Endothelial cell of umbilical vein (primary cell): Measurements from ENCODE around the gene CHMP1A. TPM values are rescaled to one million over a fixed set of nuclear protein-coding genes. Genes with fewer than 3 reads are reported as not detected.

Experiments used
- BruUV-seq: library from RNA; stranded (reverse); fragments of 400-500 nt; replicated peaks from 2 replicates; lab custom pipeline; 2021; lab: Mats Ljungman, UMichigan
- CTCF ChIA-PET: fragments of 300-600, 350-600 bp; sonication (Branson Sonifier 250); formaldehyde crosslinking; loops from one replicate; lab custom pipeline; 2021; ENCODE audit warnings: antibody characterized with exemption, inconsistent platforms; lab: Charles Lee
- POLR2A ChIA-PET: fragments of 300-600, 350-600 bp; sonication (Branson Sonifier 250); formaldehyde crosslinking; loops from one replicate; lab custom pipeline; 2021; ENCODE audit warnings: antibody characterized with exemption, inconsistent platforms; lab: Charles Lee
- DNase-seq: peaks from one replicate; pipeline ENCODE4 v3.0.0-alpha.2; 2011; ENCODE audit warnings: low read depth, low spot score
- FAIRE-seq: peaks from 2 replicates; lab custom pipeline; 2011; peaks lifted over from hg19 to GRCh38; lab: Jason Lieb, UNC
- H2AFZ ChIP-seq: 2 replicates; pipeline ENCODE4 v1.6.0; 2012; ENCODE audit warnings: low read depth, low read length, control low read depth, inconsistent platforms
- H3K27ac ChIP-seq: 2 replicates; pipeline ENCODE4 v1.5.1; 2011; ENCODE audit warnings: low read depth, mild to moderate bottlenecking, control low read depth, low read length, moderate library complexity; ENCODE audit not compliant: insufficient read depth
- H3K27me3 ChIP-seq, 2 experiments: 2 replicates each; pipeline versions ENCODE4 v1.6.0 to v1.6.1; 2011; ENCODE audit warnings: low read length in 2 of 2, mixed read lengths in 1 of 2; ENCODE audit not compliant: control insufficient read depth in 2 of 2, insufficient read depth in 2 of 2
- H3K36me3 ChIP-seq, 2 experiments: 2 replicates in 1 of 2; 3 replicates in 1 of 2; pipeline ENCODE4 v1.5.1; 2011; ENCODE audit warnings: low read length in 2 of 2, mild to moderate bottlenecking in 1 of 2, moderate library complexity in 1 of 2; ENCODE audit not compliant: control insufficient read depth in 2 of 2, insufficient read depth in 2 of 2; ENCODE audit errors: extremely low read depth in 1 of 2
- H3K4me1 ChIP-seq: 3 replicates; pipeline ENCODE4 v1.5.1; 2011; ENCODE audit warnings: mild to moderate bottlenecking, low read length; ENCODE audit not compliant: control insufficient read depth, insufficient read depth; ENCODE audit errors: extremely low read depth
- H3K4me2 ChIP-seq: 2 replicates; pipeline ENCODE4 v1.6.1; 2011; ENCODE audit warnings: low read length, control low read depth, mixed read lengths; ENCODE audit not compliant: insufficient read depth
- H3K4me3 ChIP-seq, 3 experiments: fragments of 200-600 bp in 1 of 3; sonication (generic), shearing (Covaris generic) in 1 of 3; replicated peaks in 1 of 3; 2 replicates each; pipeline ENCODE4 v1.5.1; 2011 to 2016; ENCODE audit warnings: control low read depth in 3 of 3, low read length in 3 of 3, mild to moderate bottlenecking in 2 of 3, inconsistent platforms in 1 of 3, low read depth in 1 of 3, moderate library complexity in 1 of 3; ENCODE audit not compliant: insufficient read depth in 1 of 3
- H3K79me2 ChIP-seq: 2 replicates; pipeline ENCODE4 v1.6.0; 2012; ENCODE audit warnings: low read length, inconsistent platforms; ENCODE audit not compliant: control insufficient read depth, insufficient read depth
- H3K9ac ChIP-seq: replicated peaks from 2 replicates; pipeline ENCODE3; 2011; ENCODE audit warnings: low read length, control low read depth; ENCODE audit not compliant: insufficient read depth; ENCODE audit errors: extremely low read depth
- H3K9me1 ChIP-seq: replicated peaks from 3 replicates; pipeline ENCODE4 v1.6.0; 2011; ENCODE audit warnings: mild to moderate bottlenecking, low read length; ENCODE audit not compliant: control insufficient read depth, insufficient read depth; ENCODE audit errors: extremely low read depth
- H3K9me3 ChIP-seq: replicated peaks from 2 replicates; pipeline ENCODE4 v1.5.1; 2012; ENCODE audit warnings: low read length, inconsistent platforms; ENCODE audit not compliant: control insufficient read depth, insufficient read depth
- H4K20me1 ChIP-seq: replicated peaks from 2 replicates; pipeline ENCODE3; 2011; ENCODE audit warnings: mild to moderate bottlenecking, low read length; ENCODE audit not compliant: control insufficient read depth, insufficient read depth; ENCODE audit errors: extremely low read depth
- CTCF ChIP-seq, 2 donors: IDR thresholded peaks; 1 replicate in 1 of 2; 2 replicates in 1 of 2; pipeline ENCODE4 v1.5.1; 2011; ENCODE audit warnings: low read length in 2 of 2, mild to moderate bottlenecking in 2 of 2, moderate library complexity in 2 of 2, control low read depth in 1 of 2, inconsistent platforms in 1 of 2, low read depth in 1 of 2; ENCODE audit not compliant: insufficient read depth in 1 of 2; ENCODE audit errors: extremely low read depth in 1 of 2
- EZH2 ChIP-seq: IDR thresholded peaks from 2 replicates; pipeline ENCODE4 v1.6.1; 2012; ENCODE audit warnings: borderline replicate concordance, low read depth, mild to moderate bottlenecking, moderate library complexity, low read length, inconsistent platforms; ENCODE audit not compliant: severe bottlenecking
- FOS ChIP-seq: IDR thresholded peaks from 2 replicates; pipeline ENCODE4 v1.6.1; 2011; ENCODE audit warnings: mild to moderate bottlenecking, low read length, moderate library complexity, borderline replicate concordance; ENCODE audit not compliant: insufficient read depth
- GATA2 ChIP-seq: IDR thresholded peaks from 2 replicates; pipeline ENCODE4 v1.7.0; 2011; ENCODE audit warnings: low read depth, mild to moderate bottlenecking, moderate library complexity, mixed read lengths, low read length; ENCODE audit not compliant: insufficient read length, insufficient read depth
- JUN ChIP-seq: IDR thresholded peaks from 2 replicates; pipeline ENCODE4 v1.6.1; 2011; ENCODE audit warnings: borderline replicate concordance, low read depth; ENCODE audit not compliant: insufficient read length, insufficient read depth
- MYC ChIP-seq: IDR thresholded peaks from one replicate; pipeline ENCODE4 v1.6.1; 2011; ENCODE audit warnings: mild to moderate bottlenecking, low read depth, low read length
- POLR2A ChIP-seq: IDR thresholded peaks from 2 replicates; pipeline ENCODE4 v1.6.1; 2012; ENCODE audit warnings: low read depth, mild to moderate bottlenecking, control low read depth, low read length
- POLR2AphosphoS5 ChIP-seq: IDR thresholded peaks from 2 replicates; pipeline ENCODE4 v1.6.1; 2012; ENCODE audit warnings: low read depth, mild to moderate bottlenecking, control low read depth, low read length, moderate library complexity; ENCODE audit not compliant: insufficient read depth
- dilution Hi-C: fragments of 300-500 bp; cut with MboI; formaldehyde crosslinking; loops from one replicate; pipeline ENCODE4 v1.15.0; 2019; ENCODE audit warnings: low sequenced_read_pairs; ENCODE audit not compliant: extremely low pct_ligation_motif_present
- intact Hi-C: fragments of 100-400 bp; cut with micrococcal nuclease; formaldehyde crosslinking; loops from one replicate; pipeline ENCODE4 v1.10.0; 2022
- polyA plus RNA-seq, 4 experiments: library from polyadenylated mRNA; depleted of rRNA in 3 of 4; stranded (reverse) in 3 of 4; unstranded in 1 of 4; fragments of >200 nt; gene quantifications; 2 replicates each; pipeline versions ENCODE4 v1.2.1 to v1.2.3, GENCODE V29; 2011 to 2012; ENCODE audit warnings: missing spikeins in 1 of 4
- total RNA-seq: library from RNA; stranded (reverse); gene quantifications from 2 replicates; pipeline ENCODE4 v1.2.3, GENCODE V29; 2021
- TF ChIP-seq, protein P1 (sequence below): IDR thresholded peaks from 2 replicates; pipeline ENCODE4 v1.6.1; 2011; ENCODE audit not compliant: insufficient read depth, insufficient read length

CHMP1A gene
- total and polyA plus RNA-seq, 2 donors (not counting 3 experiments of a cell fraction or from before 2014, with no cell fraction given) = 83.9 to 101 TPM

DNA sequence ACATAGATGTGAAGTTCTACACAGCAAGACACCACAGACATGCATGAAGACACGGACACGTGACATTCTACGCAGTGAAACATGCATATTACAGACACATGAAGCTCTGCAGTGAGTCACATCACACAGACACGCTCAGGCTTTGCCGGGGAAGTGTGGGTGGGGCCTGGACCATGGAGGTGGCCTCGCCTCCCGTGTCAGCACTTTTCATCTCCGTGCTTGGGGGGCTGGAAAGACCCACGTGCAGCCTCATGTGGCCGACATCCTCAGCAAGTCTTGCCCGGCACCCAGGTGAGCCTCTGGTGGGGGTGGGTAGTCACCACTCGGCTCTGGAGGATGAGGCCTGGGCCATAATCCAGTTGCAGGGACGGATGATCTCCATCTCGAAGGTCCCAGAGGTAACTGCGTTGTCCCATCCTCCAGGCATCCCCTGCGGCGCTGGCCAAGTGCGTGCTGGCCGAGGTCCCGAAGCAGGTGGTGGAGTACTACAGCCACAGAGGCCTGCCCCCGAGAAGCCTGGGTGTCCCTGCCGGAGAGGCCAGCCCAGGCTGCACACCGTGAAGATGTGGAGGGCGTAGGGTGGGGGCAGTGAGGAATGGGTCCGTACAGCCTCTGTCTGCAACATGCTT lies 61.3 kb downstream of the CHMP1A start:
- ChIA-PET CTCF (no interaction called here), POLR2A (no interaction called here)
- BruUV-seq = no TSS peak
- FAIRE-seq (no peak), DNase-seq (no peak)
- Histone ChIP-seq H3K27ac (no peak overlapping the region), H3K27me3 (no peaks in the 10 kb centered on the region), H3K9me3 (no peaks in the 10 kb centered on the region), H4K20me1 (no peaks in the 10 kb centered on the region), H3K36me3 (no peaks in the 10 kb centered on the region), H3K4me3 (no peak overlapping the region), H3K4me1 (no peaks in the 10 kb centered on the region), H2AFZ (no peak overlapping the region), H3K4me2 (no peak overlapping the region), H3K9me1 (no peaks in the 10 kb centered on the region), H3K9ac (no peak overlapping the region), H3K79me2 (no peaks in the 10 kb centered on the region)
- intact Hi-C loops (no loop called here), dilution Hi-C loops (no loop called here)
- TF ChIP-seq POLR2A (no peak), GATA2 (no peak), FOS (no peak), MYC (no peak), JUN (no peak), POLR2AphosphoS5 (no peak), EZH2 (no peak), CTCF (IDR thresholded peaks at IDR 0.05; ENCODE audit: extremely low read depth in 1 of 2, insufficient read depth in 1 of 2, low read depth in 1 of 2, low read length in 2 of 2) (no peak)
- TF ChIP-seq, protein P1, sequence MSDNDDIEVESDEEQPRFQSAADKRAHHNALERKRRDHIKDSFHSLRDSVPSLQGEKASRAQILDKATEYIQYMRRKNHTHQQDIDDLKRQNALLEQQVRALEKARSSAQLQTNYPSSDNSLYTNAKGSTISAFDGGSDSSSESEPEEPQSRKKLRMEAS = no peak
